Large intestine (tissue), 3 donors: Measurements from ENCODE around the gene SMYD3. TPM values are rescaled to one million over a fixed set of nuclear protein-coding genes. Genes with fewer than 3 reads are reported as not detected.

Source experiments
- DNase-seq, 2 donors: peaks; one replicate each; pipeline versions ENCODE4 v3.0.0 to v3.0.0-alpha.2; 2013
- H3K27ac ChIP-seq: one replicate; pipeline ENCODE4 v1.5.1; 2013; ENCODE audit warnings: low read length
- H3K27me3 ChIP-seq: 2 replicates; pipeline ENCODE4 v1.6.1; 2013; ENCODE audit warnings: low read length; ENCODE audit not compliant: control insufficient read depth, insufficient read depth
- H3K36me3 ChIP-seq: 2 replicates; pipeline ENCODE4 v1.6.1; 2013; ENCODE audit warnings: low read length; ENCODE audit not compliant: control insufficient read depth, insufficient read depth
- H3K4me1 ChIP-seq: one replicate; pipeline ENCODE4 v1.6.1; 2013; ENCODE audit warnings: low read length; ENCODE audit not compliant: control insufficient read depth, insufficient read depth
- H3K4me3 ChIP-seq: one replicate; pipeline ENCODE4 v1.5.1; 2013; ENCODE audit warnings: low read length
- H3K9me3 ChIP-seq: one replicate; pipeline ENCODE4 v1.6.1; 2013; ENCODE audit warnings: mild to moderate bottlenecking, low read depth, low read length, moderate library complexity; ENCODE audit not compliant: control insufficient read depth
- WGBS: methylation state at CpG from one replicate; pipeline ENCODE4 v1.1.5; 2013; ENCODE audit warnings: low lambda C conversion rate; ENCODE audit not compliant: insufficient coverage; 5-methylcytosine and 5-hydroxymethylcytosine counted together
- polyA plus RNA-seq: library from polyadenylated mRNA; unstranded; fragments of 120-200 nt; gene quantifications from one replicate; pipeline ENCODE4 v1.2.1, GENCODE V29; 2013

SMYD3 gene
- polyA plus RNA-seq, 1 donor, result 12.0 TPM

DNA sequence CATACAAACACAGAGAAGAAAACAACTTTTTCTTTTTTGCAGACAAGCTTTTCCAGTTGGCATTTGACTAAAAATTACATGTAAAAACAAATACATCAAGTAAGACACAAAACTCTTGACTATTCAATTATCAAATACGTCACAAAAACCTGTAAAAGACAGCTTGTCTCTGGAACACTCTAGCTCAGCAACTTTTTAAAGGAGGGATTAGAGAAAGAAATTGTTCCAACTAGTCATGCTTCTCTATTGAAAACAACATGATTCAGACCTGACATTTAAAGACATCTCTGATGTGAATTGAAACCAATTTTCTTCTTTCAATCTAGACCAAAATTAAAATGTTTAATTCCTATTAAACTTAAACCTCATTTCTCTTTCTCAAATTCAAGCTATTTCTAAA, 30.3 kb downstream of the SMYD3 start:
- no peaks in the 10 kb centered on the region for H3K9me3 ChIP-seq
- H3K36me3 ChIP-seq, result no peaks in the 10 kb centered on the region
- no peak overlapping the region for H3K4me3 ChIP-seq
- no peak for DNase-seq
- whole genome bisulfite sequencing, result no CpG with 5 or more reads among the region's 1 CpG
- H3K27ac ChIP-seq, result no peak overlapping the region
- H3K4me1 ChIP-seq, result no peaks in the 10 kb centered on the region
- no peaks in the 10 kb centered on the region for H3K27me3 ChIP-seq

DNA sequence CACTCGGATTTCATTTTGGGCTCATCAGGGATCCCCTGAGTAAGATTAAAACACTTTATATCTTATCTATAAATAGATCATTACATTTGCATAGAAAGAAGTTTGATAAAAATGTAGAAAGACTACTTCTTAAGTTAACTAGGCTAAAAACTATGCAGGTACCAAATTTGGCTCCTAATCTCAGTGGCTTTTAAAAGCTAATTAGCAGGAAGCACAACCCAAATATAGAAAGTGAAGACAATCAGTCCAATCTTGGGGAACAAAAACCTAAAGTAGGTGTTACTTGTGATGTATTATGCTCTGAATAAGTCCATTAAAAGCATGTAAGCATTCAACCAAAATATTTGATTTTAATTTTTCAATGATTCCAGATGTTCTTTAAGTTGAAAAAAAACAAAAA, 35.4 kb downstream of the SMYD3 start:
- no peaks in the 10 kb centered on the region for H3K27me3 ChIP-seq
- H3K27ac ChIP-seq, result no peak overlapping the region
- H3K4me3 ChIP-seq, result no peak overlapping the region
- no peak for DNase-seq
- no peaks in the 10 kb centered on the region for H3K4me1 ChIP-seq
- no peaks in the 10 kb centered on the region for H3K36me3 ChIP-seq
- WGBS, result 78% methylated on average over 1 of the region's 1 CpG
- no peaks in the 10 kb centered on the region for H3K9me3 ChIP-seq

DNA sequence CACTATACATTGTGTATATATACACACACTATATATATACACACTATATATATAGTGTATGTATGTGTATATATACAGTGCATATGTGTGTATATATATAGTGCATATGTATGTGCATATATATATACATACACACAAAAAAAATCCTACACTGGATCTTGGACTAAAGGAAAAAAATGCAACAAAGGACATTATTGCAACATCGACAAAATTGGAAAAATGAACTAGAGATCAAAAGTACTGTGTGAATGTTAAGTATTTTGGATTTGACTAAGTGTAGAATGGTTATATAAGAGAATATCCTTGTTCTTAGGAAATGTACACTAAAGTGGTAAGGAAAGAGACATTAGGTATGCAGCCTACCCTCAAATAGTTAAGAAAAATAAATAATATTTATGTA, 36.5 kb downstream of the SMYD3 start:
- no CpG with 5 or more reads among the region's 1 CpG for WGBS
- Histone ChIP-seq H3K4me3 (no peak overlapping the region), H3K27me3 (no peaks in the 10 kb centered on the region), H3K36me3 (no peaks in the 10 kb centered on the region), H3K27ac (no peak overlapping the region), H3K4me1 (no peaks in the 10 kb centered on the region), H3K9me3 (no peaks in the 10 kb centered on the region)
- DNase-seq, result no peak

DNA sequence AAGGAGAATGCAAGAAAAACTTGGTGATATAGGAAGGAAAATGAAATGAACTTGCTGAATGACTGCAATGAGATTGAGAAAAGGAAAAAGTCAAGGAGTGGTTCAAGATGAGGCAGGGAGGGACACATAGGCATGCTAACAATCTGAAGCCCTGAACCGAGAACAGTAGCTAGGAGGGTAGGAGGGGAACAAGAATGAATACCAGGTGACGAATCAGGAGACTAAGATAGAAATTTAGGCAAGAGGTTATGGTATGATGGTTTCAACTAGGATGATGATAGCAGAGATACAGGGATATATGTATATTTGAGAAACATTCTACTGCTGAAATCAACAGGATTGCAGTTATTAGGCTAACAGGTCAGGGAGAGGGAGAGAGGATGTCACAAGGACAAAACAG, 44.1 kb downstream of the SMYD3 start:
- Histone ChIP-seq H3K27ac (no peak overlapping the region), H3K27me3 (no peaks in the 10 kb centered on the region), H3K9me3 (no peaks in the 10 kb centered on the region), H3K4me3 (no peak overlapping the region), H3K36me3 (no peaks in the 10 kb centered on the region), H3K4me1 (no peaks in the 10 kb centered on the region)
- no peak for DNase-seq
- WGBS, result 100% methylated on average over 2 of the region's 2 CpGs

DNA sequence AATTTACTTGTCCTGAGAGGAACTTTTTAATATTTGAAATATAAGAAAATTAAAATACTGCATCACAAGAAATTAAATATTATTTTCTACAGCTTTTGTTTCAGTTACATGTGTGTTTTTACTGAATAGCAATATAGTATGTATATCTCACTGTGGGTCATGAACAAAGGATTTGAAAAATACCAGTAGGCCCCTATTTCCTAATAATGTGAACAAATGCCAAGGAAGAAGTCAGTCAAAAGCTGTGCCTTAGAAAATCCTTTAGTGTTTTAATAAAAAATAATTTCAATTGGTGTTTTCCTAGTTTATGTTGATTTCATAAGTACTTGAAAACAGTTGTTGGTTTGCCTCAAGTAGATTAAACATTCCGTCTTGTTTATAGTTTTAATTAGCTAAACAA, 46.7 kb downstream of the SMYD3 start:
- Histone ChIP-seq H3K9me3 (no peaks in the 10 kb centered on the region), H3K27me3 (no peaks in the 10 kb centered on the region), H3K4me3 (no peak overlapping the region), H3K27ac (no peak overlapping the region), H3K36me3 (no peaks in the 10 kb centered on the region), H3K4me1 (no peaks in the 10 kb centered on the region)
- WGBS, result no CpG with 5 or more reads among the region's 1 CpG
- no peak for DNase-seq

DNA sequence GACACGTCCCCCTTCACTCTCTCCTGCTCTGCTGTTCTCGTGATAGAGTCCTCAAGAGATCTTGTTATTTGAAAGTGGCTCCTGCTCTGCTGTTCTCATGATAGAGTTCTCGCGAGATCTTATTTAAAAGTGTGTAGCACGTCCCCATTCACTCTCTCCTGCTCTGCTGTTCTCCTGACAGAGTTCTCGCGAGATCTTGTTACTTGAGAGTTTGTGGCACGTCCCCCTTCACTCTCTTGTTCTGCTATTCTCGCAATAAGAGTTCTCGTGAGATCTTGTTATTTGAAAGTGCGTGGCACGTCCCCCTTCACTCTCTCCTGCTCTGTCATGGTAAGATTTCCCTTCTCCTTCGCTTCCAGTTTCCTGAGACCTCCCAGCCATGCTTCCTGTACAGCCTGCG, 47.9 kb downstream of the SMYD3 start:
- DNase-seq, result no peak
- Histone ChIP-seq H3K36me3 (no peaks in the 10 kb centered on the region), H3K9me3 (no peaks in the 10 kb centered on the region), H3K27ac (no peak overlapping the region), H3K4me1 (no peaks in the 10 kb centered on the region), H3K4me3 (no peak overlapping the region), H3K27me3 (no peaks in the 10 kb centered on the region)
- 92% methylated on average over 6 of the region's 14 CpGs for WGBS

DNA sequence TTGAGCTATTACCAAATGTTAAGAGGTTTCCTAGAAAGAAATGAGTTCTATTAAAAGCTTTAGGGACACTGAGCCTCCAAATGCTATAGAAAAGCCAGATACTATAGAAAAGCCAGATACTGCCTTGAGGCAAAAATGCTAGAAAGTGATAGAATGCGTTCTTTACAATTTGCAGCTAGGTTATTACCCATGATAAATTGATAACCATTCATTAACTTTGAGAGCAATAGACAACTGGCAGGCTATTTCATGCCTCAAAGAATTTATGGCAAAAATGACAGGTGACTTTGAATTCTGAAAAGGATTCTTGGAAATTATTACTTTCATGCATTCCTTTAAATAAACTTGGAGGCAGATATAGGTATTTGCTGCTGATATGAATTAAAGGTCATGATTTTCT, 51.6 kb downstream of the SMYD3 start:
- Histone ChIP-seq H3K9me3 (no peaks in the 10 kb centered on the region), H3K4me3 (no peak overlapping the region), H3K36me3 (no peaks in the 10 kb centered on the region), H3K27ac (no peak overlapping the region), H3K4me1 (no peaks in the 10 kb centered on the region), H3K27me3 (no peaks in the 10 kb centered on the region)
- DNase-seq, result no peak
- WGBS, result no CpG with 5 or more reads among the region's 1 CpG

DNA sequence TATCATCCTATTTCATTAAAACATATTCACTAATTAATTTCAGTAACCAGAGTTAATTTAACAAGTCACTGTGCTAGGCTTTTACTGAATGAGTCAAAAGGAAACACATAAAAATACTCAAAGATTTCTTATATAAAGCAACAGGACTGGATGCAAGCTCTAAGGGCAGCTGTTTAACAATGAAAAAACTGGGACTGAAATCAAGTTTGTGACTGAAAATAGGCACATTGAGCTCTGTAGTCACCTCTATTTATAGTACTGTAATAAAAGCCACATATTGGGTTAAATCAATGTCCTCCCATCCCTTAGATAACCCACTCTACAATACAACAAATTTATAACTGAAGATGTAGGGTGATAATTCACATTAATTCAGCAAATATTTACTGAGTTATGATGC, 52.4 kb downstream of the SMYD3 start:
- DNase-seq, result no peak
- no peaks in the 10 kb centered on the region for H3K27me3 ChIP-seq
- H3K36me3 ChIP-seq, result no peaks in the 10 kb centered on the region
- H3K4me3 ChIP-seq, result no peak overlapping the region
- no peaks in the 10 kb centered on the region for H3K4me1 ChIP-seq
- no peaks in the 10 kb centered on the region for H3K9me3 ChIP-seq
- H3K27ac ChIP-seq, result no peak overlapping the region

DNA sequence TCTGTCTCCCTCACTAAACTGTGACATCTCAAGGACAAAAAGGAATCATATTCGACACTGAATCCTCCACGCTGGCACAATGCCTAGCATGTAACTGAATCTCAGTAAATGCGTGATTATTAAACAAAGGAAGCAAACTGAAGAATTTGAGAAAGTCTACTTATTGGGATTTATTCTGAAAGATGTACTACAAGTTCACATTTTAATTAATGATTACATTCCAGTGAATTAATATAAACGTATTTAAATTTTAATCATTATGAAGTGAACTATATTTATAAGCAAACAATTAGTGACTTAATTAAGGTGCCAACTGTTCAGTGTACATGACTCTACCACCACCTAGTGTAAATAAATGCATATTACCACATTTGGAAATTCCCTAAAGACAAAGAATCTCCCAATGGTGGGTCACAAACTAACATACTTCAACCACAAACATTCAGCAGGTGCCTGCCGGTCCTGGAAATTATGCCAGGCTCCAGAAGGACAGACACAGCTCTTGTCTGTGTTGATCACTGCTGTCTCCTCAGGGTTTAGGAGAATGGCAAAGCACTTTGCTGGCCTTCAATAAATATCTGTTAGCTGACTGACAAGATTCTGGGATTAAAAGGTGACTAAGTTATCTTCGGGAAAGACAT, 56.3 kb downstream of the SMYD3 start:
- DNase-seq, result no peak
- H3K27ac ChIP-seq, result no peak overlapping the region
- H3K4me1 ChIP-seq, result no peaks in the 10 kb centered on the region
- WGBS, result 58% methylated on average over 2 of the region's 6 CpGs
- H3K4me3 ChIP-seq, result no peak overlapping the region
- no peaks in the 10 kb centered on the region for H3K9me3 ChIP-seq
- H3K36me3 ChIP-seq, result no peaks in the 10 kb centered on the region
- no peaks in the 10 kb centered on the region for H3K27me3 ChIP-seq

DNA sequence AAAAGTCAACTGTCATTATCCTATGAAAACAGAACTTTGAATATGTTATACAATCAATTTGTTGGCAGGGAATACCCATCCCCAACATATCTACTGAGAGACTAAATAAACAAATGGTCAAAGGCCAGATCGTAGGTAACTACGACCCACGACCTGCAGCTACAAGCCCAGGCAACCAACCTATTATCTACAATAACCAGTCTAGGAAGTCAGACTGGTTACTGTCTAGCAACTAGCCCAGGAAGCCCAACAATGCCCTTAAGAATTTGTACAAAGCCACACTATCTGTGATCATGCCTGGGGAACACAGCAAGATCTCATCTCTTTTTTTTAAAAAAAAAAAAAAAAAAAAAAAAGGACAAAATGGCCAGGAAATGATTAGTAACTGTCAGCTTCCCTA, 58.7 kb downstream of the SMYD3 start:
- H3K27ac ChIP-seq, result no peak overlapping the region
- DNase-seq, result no peak
- H3K4me3 ChIP-seq, result no peak overlapping the region
- H3K36me3 ChIP-seq, result no peaks in the 10 kb centered on the region
- no CpG with 5 or more reads among the region's 3 CpGs for WGBS
- H3K4me1 ChIP-seq, result no peaks in the 10 kb centered on the region
- H3K9me3 ChIP-seq, result no peaks in the 10 kb centered on the region
- no peaks in the 10 kb centered on the region for H3K27me3 ChIP-seq

DNA sequence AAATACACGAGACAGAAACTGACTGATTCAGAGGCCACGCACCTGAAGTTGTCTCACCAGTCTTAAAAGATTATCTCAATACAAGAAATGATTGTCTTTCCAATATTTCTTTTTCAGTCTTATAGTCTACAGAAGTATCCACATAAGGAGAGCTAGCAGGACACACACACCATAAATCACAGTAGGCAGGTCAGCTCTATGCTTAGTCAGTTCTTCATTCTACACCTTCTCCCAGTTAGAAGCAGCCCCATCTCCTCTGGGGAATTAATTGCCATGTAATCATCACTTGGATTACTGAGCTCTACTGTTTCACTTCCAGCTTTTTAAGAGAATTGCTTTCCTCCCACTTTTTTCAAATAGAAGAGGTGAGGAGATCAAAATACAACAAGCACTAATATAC, 59.6 kb downstream of the SMYD3 start:
- Histone ChIP-seq H3K36me3 (no peaks in the 10 kb centered on the region), H3K4me3 (no peak overlapping the region), H3K9me3 (no peaks in the 10 kb centered on the region), H3K27ac (no peak overlapping the region), H3K27me3 (no peaks in the 10 kb centered on the region), H3K4me1 (no peaks in the 10 kb centered on the region)
- DNase-seq, result no peak
- 92% methylated on average over 2 of the region's 2 CpGs for WGBS
